HEK293 (cell line): Measurements from ENCODE around the gene CDK4.
A peak's percentile ranks its signal among the peaks of the same experiment; 100 is the strongest.

Experiments
- BCL11A ChIP-seq: fragments of 450-650 bp; formaldehyde crosslinking; IDR thresholded peaks from 2 replicates; pipeline ENCODE4 v1.5.1; 2016; ENCODE audit warnings: low read depth, missing biosample characterization, missing genetic modification characterization
- HOXA7 ChIP-seq: sonication (generic); formaldehyde crosslinking; IDR thresholded peaks from 2 replicates; pipeline ENCODE4 v1.8.1; 2022; ENCODE audit warnings: missing genetic modification reagents, borderline replicate concordance
- HOXC10 ChIP-seq: sonication (generic); formaldehyde crosslinking; IDR thresholded peaks from 2 replicates; pipeline ENCODE4 v1.8.1; 2023; ENCODE audit warnings: mild to moderate bottlenecking, missing genetic modification reagents
- OSR2 ChIP-seq: fragments of 450-650 bp; formaldehyde crosslinking; IDR thresholded peaks from 2 replicates; pipeline ENCODE4 v1.5.1; 2016; ENCODE audit warnings: missing biosample characterization, missing genetic modification characterization
- SP7 ChIP-seq: fragments of 450-650 bp; formaldehyde crosslinking; IDR thresholded peaks from 2 replicates; pipeline ENCODE4 v1.5.1; 2016; ENCODE audit warnings: missing biosample characterization, missing genetic modification characterization
- ZBTB20 ChIP-seq: fragments of 450-650 bp; formaldehyde crosslinking; IDR thresholded peaks from 2 replicates; pipeline ENCODE4 v1.5.1; 2016; ENCODE audit warnings: missing biosample characterization, missing genetic modification characterization
- ZBTB48 ChIP-seq: fragments of 450-650 bp; formaldehyde crosslinking; IDR thresholded peaks from 2 replicates; pipeline ENCODE4 v1.5.1; 2016; ENCODE audit warnings: missing biosample characterization, missing genetic modification characterization
- ZBTB8A ChIP-seq: fragments of 450-650 bp; formaldehyde crosslinking; IDR thresholded peaks from 2 replicates; pipeline ENCODE4 v1.5.1; 2016; ENCODE audit warnings: missing biosample characterization, missing genetic modification characterization
- ZNF155 ChIP-seq: fragments of 450-650 bp; formaldehyde crosslinking; IDR thresholded peaks from 2 replicates; pipeline ENCODE4 v1.5.1; 2016; ENCODE audit warnings: missing biosample characterization, missing genetic modification characterization
- ZNF214 ChIP-seq: fragments of 450-650 bp; formaldehyde crosslinking; IDR thresholded peaks from 2 replicates; pipeline ENCODE4 v1.5.1; 2017; ENCODE audit warnings: missing biosample characterization, mild to moderate bottlenecking, missing genetic modification characterization, borderline replicate concordance
- ZNF324 ChIP-seq: fragments of 450-650 bp; formaldehyde crosslinking; IDR thresholded peaks from 2 replicates; pipeline ENCODE4 v1.5.1; 2016; ENCODE audit warnings: missing biosample characterization, missing genetic modification characterization
- ZNF354C ChIP-seq: fragments of 450-650 bp; formaldehyde crosslinking; IDR thresholded peaks from 2 replicates; pipeline ENCODE4 v1.5.1; 2016; ENCODE audit warnings: missing biosample characterization, missing genetic modification characterization, low read depth, borderline replicate concordance
- ZNF423 ChIP-seq: fragments of 450-650 bp; formaldehyde crosslinking; IDR thresholded peaks from 2 replicates; pipeline ENCODE4 v1.5.1; 2016; ENCODE audit warnings: missing biosample characterization, missing genetic modification characterization
- ZNF433 ChIP-seq: fragments of 450-650 bp; formaldehyde crosslinking; IDR thresholded peaks from 2 replicates; pipeline ENCODE4 v1.5.1; 2016; ENCODE audit warnings: missing biosample characterization, missing genetic modification characterization, low read depth
- ZNF510 ChIP-seq: fragments of 450-650 bp; formaldehyde crosslinking; IDR thresholded peaks from 2 replicates; pipeline ENCODE4 v1.5.1; 2018; ENCODE audit warnings: mild to moderate bottlenecking, missing genetic modification characterization, missing biosample characterization; ENCODE audit not compliant: insufficient replicate concordance
- ZNF514 ChIP-seq: fragments of 450-650 bp; formaldehyde crosslinking; IDR thresholded peaks from 2 replicates; pipeline ENCODE4 v1.5.1; 2016; ENCODE audit warnings: missing biosample characterization, missing genetic modification characterization
- ZNF530 ChIP-seq: fragments of 450-650 bp; formaldehyde crosslinking; IDR thresholded peaks from 2 replicates; pipeline ENCODE4 v1.5.1; 2016; ENCODE audit warnings: low read depth, missing biosample characterization, missing genetic modification characterization
- ZNF555 ChIP-seq: fragments of 450-650 bp; formaldehyde crosslinking; conservative IDR thresholded peaks from 2 replicates; pipeline ENCODE4 v1.5.1; 2017; ENCODE audit warnings: missing biosample characterization, mild to moderate bottlenecking, missing genetic modification characterization, inconsistent platforms
- ZNF624 ChIP-seq: fragments of 450-650 bp; formaldehyde crosslinking; IDR thresholded peaks from 2 replicates; pipeline ENCODE4 v1.5.1; 2017; ENCODE audit warnings: missing biosample characterization, missing genetic modification characterization
- ZNF707 ChIP-seq: fragments of 450-650 bp; formaldehyde crosslinking; IDR thresholded peaks from 2 replicates; pipeline ENCODE4 v1.5.1; 2016; ENCODE audit warnings: missing biosample characterization, missing genetic modification characterization
- ZNF792 ChIP-seq: fragments of 450-650 bp; formaldehyde crosslinking; IDR thresholded peaks from 2 replicates; pipeline ENCODE4 v1.5.1; 2016; ENCODE audit warnings: missing biosample characterization, missing genetic modification characterization
- ZSCAN23 ChIP-seq: fragments of 450-650 bp; formaldehyde crosslinking; IDR thresholded peaks from 2 replicates; pipeline ENCODE4 v1.5.1; 2016; ENCODE audit warnings: missing biosample characterization, missing genetic modification characterization
- TF ChIP-seq, protein P1 (sequence below): fragments of 450-650 bp; formaldehyde crosslinking; IDR thresholded peaks from 2 replicates; pipeline ENCODE4 v1.5.1; 2016; ENCODE audit warnings: missing biosample characterization, missing genetic modification characterization
- TF ChIP-seq, protein P2 (sequence below): fragments of 450-650 bp; formaldehyde crosslinking; IDR thresholded peaks from 2 replicates; pipeline ENCODE4 v1.5.1; 2016; ENCODE audit warnings: missing biosample characterization, missing genetic modification characterization
- TF ChIP-seq, protein P3 (sequence below): fragments of 450-650 bp; formaldehyde crosslinking; IDR thresholded peaks from 2 replicates; pipeline ENCODE4 v1.5.1; 2016; ENCODE audit warnings: missing biosample characterization, missing genetic modification characterization
- TF ChIP-seq, protein P4 (sequence below): fragments of 450-650 bp; formaldehyde crosslinking; IDR thresholded peaks from 2 replicates; pipeline ENCODE4 v1.5.1; 2016; ENCODE audit warnings: missing biosample characterization, missing genetic modification characterization
- TF ChIP-seq, protein P5 (sequence below): fragments of 450-650 bp; formaldehyde crosslinking; IDR thresholded peaks from 2 replicates; pipeline ENCODE4 v1.5.1; 2016; ENCODE audit warnings: missing biosample characterization, missing genetic modification characterization, low read depth
- TF ChIP-seq, protein P6 (sequence below): fragments of 450-650 bp; formaldehyde crosslinking; IDR thresholded peaks from 2 replicates; pipeline ENCODE4 v1.5.1; 2016; ENCODE audit warnings: missing biosample characterization, missing genetic modification characterization
- TF ChIP-seq, protein P7 (sequence below): fragments of 450-650 bp; formaldehyde crosslinking; IDR thresholded peaks from 2 replicates; pipeline ENCODE4 v1.5.1; 2016; ENCODE audit warnings: missing biosample characterization, missing genetic modification characterization, borderline replicate concordance

Gene CDK4

DNA sequence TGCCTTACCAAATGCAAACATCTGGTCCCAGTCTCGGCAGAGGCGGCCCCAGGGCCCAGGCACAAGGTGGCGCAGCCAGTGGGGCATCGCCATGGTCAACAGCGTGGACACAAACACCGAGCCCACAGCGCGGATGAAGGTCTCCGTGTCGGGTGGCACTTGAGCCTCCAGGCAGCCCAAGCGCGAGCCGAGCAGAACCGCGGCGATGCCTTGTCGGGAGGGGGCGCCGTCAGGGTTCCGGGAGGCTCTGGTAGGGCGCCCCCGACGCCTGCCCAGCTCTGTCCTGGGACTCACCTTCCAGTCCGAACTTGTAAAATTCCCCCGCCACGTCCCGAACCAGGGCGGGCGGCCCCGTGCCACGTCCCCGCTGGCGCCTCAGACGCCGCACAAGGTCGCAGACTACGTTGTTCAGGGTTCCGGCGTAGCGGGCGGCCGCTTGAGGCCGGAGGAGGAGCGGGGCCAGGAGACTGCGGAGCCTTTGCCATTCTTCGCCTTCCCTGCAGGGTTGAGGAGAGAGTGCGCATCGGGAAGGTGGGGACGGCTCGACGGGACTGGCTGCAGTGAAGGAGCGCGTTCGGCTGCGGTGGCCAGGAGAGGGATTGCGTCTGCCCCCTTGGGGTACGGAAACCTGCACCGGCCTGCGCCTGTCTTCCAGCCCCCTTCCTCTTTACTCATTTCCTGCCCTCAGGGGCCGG is 13.0 kb upstream of the CDK4 start (continued):
- TF ChIP-seq, protein P1, sequence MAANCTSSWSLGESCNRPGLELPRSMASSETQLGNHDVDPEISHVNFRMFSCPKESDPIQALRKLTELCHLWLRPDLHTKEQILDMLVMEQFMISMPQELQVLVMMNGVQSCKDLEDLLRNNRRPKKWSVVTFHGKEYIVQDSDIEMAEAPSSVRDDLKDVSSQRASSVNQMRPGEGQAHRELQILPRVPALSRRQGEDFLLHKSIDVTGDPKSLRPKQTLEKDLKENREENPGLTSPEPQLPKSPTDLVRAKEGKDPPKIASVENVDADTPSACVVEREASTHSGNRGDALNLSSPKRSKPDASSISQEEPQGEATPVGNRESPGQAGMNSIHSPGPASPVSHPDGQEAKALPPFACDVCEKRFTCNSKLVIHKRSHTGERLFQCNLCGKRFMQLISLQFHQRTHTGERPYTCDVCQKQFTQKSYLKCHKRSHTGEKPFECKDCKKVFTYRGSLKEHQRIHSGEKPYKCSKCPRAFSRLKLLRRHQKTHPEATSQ (tag by site-specific recombination): no peak
- no peak for TF ChIP-seq ZNF433
- TF ChIP-seq BCL11A (tag by site-specific recombination): no peak
- no peak for TF ChIP-seq ZNF624 (tag by site-specific recombination)
- TF ChIP-seq ZNF530 (tag by site-specific recombination): no peak
- TF ChIP-seq SP7 (tag by site-specific recombination): no peak
- TF ChIP-seq ZBTB48: 0 out of 2 replicates have a peak, but pooled peaks have one; percentile 29
- TF ChIP-seq ZNF423 (tag by site-specific recombination): no peak
- TF ChIP-seq, protein P2, sequence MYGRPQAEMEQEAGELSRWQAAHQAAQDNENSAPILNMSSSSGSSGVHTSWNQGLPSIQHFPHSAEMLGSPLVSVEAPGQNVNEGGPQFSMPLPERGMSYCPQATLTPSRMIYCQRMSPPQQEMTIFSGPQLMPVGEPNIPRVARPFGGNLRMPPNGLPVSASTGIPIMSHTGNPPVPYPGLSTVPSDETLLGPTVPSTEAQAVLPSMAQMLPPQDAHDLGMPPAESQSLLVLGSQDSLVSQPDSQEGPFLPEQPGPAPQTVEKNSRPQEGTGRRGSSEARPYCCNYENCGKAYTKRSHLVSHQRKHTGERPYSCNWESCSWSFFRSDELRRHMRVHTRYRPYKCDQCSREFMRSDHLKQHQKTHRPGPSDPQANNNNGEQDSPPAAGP (tag by site-specific recombination): no peak
- TF ChIP-seq ZBTB20 (tag by site-specific recombination): peak; percentile 53; the same call in 1 of the 2 replicates
- TF ChIP-seq ZNF324 (tag by site-specific recombination): no peak
- TF ChIP-seq ZNF510 (tag by site-specific recombination): no peak
- TF ChIP-seq ZNF514 (tag by site-specific recombination): no peak
- no peak for TF ChIP-seq ZNF354C (tag by site-specific recombination)
- no peak for TF ChIP-seq HOXC10
- TF ChIP-seq, protein P3, sequence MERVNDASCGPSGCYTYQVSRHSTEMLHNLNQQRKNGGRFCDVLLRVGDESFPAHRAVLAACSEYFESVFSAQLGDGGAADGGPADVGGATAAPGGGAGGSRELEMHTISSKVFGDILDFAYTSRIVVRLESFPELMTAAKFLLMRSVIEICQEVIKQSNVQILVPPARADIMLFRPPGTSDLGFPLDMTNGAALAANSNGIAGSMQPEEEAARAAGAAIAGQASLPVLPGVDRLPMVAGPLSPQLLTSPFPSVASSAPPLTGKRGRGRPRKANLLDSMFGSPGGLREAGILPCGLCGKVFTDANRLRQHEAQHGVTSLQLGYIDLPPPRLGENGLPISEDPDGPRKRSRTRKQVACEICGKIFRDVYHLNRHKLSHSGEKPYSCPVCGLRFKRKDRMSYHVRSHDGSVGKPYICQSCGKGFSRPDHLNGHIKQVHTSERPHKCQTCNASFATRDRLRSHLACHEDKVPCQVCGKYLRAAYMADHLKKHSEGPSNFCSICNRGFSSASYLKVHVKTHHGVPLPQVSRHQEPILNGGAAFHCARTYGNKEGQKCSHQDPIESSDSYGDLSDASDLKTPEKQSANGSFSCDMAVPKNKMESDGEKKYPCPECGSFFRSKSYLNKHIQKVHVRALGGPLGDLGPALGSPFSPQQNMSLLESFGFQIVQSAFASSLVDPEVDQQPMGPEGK: no peak; the same call in 1 of the 2 replicates
- TF ChIP-seq ZNF555 (tag by site-specific recombination): no peak
- TF ChIP-seq ZNF707 (tag by site-specific recombination): no peak
- TF ChIP-seq ZSCAN23 (tag by site-specific recombination): no peak
- TF ChIP-seq, protein P4, sequence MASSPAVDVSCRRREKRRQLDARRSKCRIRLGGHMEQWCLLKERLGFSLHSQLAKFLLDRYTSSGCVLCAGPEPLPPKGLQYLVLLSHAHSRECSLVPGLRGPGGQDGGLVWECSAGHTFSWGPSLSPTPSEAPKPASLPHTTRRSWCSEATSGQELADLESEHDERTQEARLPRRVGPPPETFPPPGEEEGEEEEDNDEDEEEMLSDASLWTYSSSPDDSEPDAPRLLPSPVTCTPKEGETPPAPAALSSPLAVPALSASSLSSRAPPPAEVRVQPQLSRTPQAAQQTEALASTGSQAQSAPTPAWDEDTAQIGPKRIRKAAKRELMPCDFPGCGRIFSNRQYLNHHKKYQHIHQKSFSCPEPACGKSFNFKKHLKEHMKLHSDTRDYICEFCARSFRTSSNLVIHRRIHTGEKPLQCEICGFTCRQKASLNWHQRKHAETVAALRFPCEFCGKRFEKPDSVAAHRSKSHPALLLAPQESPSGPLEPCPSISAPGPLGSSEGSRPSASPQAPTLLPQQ (tag by site-specific recombination): no peak
- no peak for TF ChIP-seq ZNF155 (tag by site-specific recombination)
- peak; percentile 79 for TF ChIP-seq ZBTB8A (tag by site-specific recombination)
- TF ChIP-seq OSR2 (tag by site-specific recombination): no peak
- TF ChIP-seq ZNF214 (tag by site-specific recombination): no peak
- no peak for TF ChIP-seq ZNF792 (tag by site-specific recombination)
- TF ChIP-seq, protein P5, sequence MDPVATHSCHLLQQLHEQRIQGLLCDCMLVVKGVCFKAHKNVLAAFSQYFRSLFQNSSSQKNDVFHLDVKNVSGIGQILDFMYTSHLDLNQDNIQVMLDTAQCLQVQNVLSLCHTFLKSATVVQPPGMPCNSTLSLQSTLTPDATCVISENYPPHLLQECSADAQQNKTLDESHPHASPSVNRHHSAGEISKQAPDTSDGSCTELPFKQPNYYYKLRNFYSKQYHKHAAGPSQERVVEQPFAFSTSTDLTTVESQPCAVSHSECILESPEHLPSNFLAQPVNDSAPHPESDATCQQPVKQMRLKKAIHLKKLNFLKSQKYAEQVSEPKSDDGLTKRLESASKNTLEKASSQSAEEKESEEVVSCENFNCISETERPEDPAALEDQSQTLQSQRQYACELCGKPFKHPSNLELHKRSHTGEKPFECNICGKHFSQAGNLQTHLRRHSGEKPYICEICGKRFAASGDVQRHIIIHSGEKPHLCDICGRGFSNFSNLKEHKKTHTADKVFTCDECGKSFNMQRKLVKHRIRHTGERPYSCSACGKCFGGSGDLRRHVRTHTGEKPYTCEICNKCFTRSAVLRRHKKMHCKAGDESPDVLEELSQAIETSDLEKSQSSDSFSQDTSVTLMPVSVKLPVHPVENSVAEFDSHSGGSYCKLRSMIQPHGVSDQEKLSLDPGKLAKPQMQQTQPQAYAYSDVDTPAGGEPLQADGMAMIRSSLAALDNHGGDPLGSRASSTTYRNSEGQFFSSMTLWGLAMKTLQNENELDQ (tag by site-specific recombination): no peak
- TF ChIP-seq HOXA7 (CRISPR knock-in tag): no peak
- TF ChIP-seq, protein P6, sequence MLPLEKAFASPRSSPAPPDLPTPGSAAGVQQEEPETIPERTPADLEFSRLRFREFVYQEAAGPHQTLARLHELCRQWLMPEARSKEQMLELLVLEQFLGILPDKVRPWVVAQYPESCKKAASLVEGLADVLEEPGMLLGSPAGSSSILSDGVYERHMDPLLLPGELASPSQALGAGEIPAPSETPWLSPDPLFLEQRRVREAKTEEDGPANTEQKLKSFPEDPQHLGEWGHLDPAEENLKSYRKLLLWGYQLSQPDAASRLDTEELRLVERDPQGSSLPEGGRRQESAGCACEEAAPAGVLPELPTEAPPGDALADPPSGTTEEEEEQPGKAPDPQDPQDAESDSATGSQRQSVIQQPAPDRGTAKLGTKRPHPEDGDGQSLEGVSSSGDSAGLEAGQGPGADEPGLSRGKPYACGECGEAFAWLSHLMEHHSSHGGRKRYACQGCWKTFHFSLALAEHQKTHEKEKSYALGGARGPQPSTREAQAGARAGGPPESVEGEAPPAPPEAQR (tag by site-specific recombination): no peak
- TF ChIP-seq, protein P7, sequence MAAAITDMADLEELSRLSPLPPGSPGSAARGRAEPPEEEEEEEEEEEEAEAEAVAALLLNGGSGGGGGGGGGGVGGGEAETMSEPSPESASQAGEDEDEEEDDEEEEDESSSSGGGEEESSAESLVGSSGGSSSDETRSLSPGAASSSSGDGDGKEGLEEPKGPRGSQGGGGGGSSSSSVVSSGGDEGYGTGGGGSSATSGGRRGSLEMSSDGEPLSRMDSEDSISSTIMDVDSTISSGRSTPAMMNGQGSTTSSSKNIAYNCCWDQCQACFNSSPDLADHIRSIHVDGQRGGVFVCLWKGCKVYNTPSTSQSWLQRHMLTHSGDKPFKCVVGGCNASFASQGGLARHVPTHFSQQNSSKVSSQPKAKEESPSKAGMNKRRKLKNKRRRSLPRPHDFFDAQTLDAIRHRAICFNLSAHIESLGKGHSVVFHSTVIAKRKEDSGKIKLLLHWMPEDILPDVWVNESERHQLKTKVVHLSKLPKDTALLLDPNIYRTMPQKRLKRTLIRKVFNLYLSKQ: no peak
